Lower leg skin (tissue), 3 donors: ENCODE results near the gene POLR2J2.
"Not testable (repeated sequence)": the region's sequence is repeated elsewhere in the genome, so short reads cannot be mapped to it uniquely, and the experiment has no call there.

Experiments used
- POLR2A ChIP-seq, 2 donors: fragments of 450-650 bp; IDR thresholded peaks; one replicate each; pipeline ENCODE4 v1.6.1; 2016 to 2017; ENCODE audit warnings: antibody characterized with exemption in 2 of 2, mild to moderate bottlenecking in 1 of 2, moderate library complexity in 1 of 2
- TF ChIP-seq, protein P1 (sequence below), 3 donors: fragments of 450-650 bp; IDR thresholded peaks; one replicate each; pipeline ENCODE4 v1.5.1; 2016; ENCODE audit warnings: antibody characterized with exemption in 3 of 3, mild to moderate bottlenecking in 3 of 3, moderate library complexity in 2 of 3

DNA sequence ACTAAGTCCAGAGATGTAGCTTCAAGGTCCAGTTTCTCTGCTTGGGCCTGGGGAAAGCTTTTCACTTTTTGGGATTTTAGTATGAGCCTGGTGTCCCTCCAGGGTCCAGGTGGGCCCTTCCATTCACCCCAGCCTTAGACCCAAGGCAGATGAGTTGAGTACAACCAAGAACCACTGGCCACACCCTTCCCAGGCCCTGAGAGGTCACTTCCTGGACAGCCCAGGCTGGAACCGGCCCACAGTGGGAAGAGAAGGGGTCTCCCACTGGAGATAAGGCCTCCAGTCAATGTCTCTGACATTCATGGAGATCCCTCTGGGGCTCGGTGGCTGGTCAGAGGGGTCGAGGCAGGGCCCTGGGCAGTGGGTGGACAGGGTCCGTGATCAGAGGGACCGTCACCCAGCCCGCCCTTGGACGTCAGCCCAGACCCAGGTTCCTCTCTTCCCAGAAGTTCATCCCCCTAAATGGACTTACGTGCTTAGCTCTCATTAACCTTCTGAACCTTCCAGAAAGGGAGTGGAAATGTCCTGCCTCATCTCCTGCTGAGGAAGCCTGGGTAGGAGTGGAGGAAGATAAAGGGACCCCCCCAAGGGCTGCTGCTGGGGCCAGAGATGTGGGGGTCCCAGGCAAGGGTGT is 44.1 kb downstream of the POLR2J2 start:
- TF ChIP-seq, protein P1, sequence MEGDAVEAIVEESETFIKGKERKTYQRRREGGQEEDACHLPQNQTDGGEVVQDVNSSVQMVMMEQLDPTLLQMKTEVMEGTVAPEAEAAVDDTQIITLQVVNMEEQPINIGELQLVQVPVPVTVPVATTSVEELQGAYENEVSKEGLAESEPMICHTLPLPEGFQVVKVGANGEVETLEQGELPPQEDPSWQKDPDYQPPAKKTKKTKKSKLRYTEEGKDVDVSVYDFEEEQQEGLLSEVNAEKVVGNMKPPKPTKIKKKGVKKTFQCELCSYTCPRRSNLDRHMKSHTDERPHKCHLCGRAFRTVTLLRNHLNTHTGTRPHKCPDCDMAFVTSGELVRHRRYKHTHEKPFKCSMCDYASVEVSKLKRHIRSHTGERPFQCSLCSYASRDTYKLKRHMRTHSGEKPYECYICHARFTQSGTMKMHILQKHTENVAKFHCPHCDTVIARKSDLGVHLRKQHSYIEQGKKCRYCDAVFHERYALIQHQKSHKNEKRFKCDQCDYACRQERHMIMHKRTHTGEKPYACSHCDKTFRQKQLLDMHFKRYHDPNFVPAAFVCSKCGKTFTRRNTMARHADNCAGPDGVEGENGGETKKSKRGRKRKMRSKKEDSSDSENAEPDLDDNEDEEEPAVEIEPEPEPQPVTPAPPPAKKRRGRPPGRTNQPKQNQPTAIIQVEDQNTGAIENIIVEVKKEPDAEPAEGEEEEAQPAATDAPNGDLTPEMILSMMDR (IDR thresholded peaks at IDR 0.05): not testable (repeated sequence)
- TF ChIP-seq POLR2A (IDR thresholded peaks at IDR 0.05): not testable (repeated sequence)
